Measurements from ENCODE around the gene VSTM4.

Gene VSTM4

DNA sequence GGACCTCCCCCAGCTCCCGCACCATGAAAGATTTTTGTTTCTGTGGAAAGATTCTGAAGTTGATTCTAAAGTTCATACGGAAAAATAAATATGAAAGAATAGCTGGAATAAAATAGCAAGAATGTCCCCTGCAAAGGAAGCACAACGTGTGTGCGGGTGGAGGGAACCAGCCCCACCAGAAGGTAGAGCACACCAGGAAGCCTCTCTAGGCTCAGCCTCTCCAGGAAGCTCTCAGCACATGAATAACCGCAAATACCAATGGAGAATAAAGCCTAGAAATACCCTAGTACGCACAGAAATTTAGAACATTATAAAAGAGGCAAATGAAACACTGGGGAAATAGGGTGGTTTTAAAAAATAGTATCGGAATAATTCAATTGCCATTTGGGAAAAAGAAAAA lies 43.1 kb upstream of the VSTM4 start:
- FAIRE-seq (no peak), DNase-seq (ENCODE audit: insufficient read length, low spot score) (no peak)
- TF ChIP-seq POLR2A (IDR thresholded peaks at IDR 0.05; ENCODE audit: low read depth, low read length): no peak

DNA sequence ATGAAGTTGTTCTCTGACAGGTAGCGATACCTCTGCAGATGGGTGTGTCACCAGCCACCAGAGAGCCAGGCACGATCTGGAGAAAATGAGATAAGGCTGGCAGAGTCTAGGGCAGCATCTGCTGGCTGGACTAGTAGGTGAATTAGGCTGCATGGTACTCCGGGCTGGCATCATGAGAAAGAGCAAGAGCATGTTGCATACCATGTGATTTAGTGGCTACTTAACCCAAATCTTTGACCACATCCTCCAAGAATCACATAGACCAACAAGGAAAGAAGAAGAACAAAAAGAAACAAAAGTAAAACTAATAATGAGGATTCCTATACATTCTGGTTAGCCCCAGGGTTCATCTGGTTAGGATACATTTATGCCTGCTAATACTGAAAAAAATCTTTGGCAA lies 41.9 kb upstream of the VSTM4 start:
- FAIRE-seq (no peak), DNase-seq (ENCODE audit: insufficient read length, low spot score) (no peak)
- TF ChIP-seq POLR2AphosphoS5 (IDR thresholded peaks at IDR 0.05; ENCODE audit: low read depth, low read length) (no peak), TAF1 (IDR thresholded peaks at IDR 0.05; ENCODE audit: low read depth, low read length) (no peak), POLR2A (IDR thresholded peaks at IDR 0.05; ENCODE audit: low read depth, low read length) (no peak), POU2F2 (IDR thresholded peaks at IDR 0.05; ENCODE audit: low read depth, low read length) (no peak), SPI1 (IDR thresholded peaks at IDR 0.05; ENCODE audit: low read depth, low read length) (no peak), PAX5 (IDR thresholded peaks at IDR 0.05; ENCODE audit: insufficient read depth, low read length, severe bottlenecking) (no peak)

DNA sequence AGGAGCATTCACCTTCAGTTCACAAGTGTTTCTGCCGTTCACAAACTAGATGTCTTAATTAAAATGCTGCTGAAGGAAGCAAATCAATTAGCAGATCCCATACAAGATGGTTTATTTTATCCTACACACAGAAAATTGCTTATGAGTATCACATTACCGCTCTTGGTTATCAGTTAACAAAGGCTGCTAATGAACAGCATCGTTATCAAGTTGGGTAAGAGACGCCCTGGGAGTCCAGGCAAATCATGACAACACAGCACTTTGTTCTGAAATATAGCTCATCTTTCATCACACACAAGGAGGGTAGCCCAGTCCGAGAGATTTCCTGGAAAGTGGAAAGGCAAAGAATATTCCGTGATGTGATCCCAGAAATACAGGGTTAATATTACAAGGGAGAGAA lies 39.3 kb upstream of the VSTM4 start:
- TF ChIP-seq POLR2AphosphoS5 (IDR thresholded peaks at IDR 0.05; ENCODE audit: low read depth, low read length) (no peak), PAX5 (IDR thresholded peaks at IDR 0.05; ENCODE audit: insufficient read depth, low read length, severe bottlenecking) (no peak), POU2F2 (IDR thresholded peaks at IDR 0.05; ENCODE audit: low read depth, low read length) (no peak), TAF1 (IDR thresholded peaks at IDR 0.05; ENCODE audit: low read depth, low read length) (no peak), POLR2A (IDR thresholded peaks at IDR 0.05; ENCODE audit: low read depth, low read length) (no peak), SPI1 (IDR thresholded peaks at IDR 0.05; ENCODE audit: low read depth, low read length) (no peak)
- no peak for DNase-seq (ENCODE audit: insufficient read length, low spot score)
- no peak for FAIRE-seq

DNA sequence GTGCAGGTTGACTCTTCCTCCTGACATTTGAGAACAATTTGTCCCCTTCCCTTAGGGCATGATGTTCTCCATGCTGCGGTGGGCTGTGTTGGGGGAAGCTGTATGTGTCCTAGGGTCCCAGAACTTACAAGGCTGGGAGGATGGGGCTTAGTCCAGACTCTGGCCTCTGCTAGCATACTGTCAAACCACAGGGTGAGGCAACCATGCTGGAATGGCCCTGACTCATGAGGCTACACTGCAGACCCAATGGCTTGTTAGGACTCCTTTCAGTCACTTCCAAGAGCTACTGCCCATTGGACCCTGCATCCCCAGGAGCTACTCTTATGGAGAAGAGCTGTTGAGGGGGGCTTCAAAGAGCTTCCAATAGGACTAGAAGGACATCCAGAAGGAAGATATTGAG lies 38.6 kb upstream of the VSTM4 start:
- FAIRE-seq: no peak
- TF ChIP-seq POLR2AphosphoS5 (IDR thresholded peaks at IDR 0.05; ENCODE audit: low read depth, low read length) (no peak), SPI1 (IDR thresholded peaks at IDR 0.05; ENCODE audit: low read depth, low read length) (no peak), POU2F2 (IDR thresholded peaks at IDR 0.05; ENCODE audit: low read depth, low read length) (no peak), POLR2A (IDR thresholded peaks at IDR 0.05; ENCODE audit: low read depth, low read length) (no peak), PAX5 (IDR thresholded peaks at IDR 0.05; ENCODE audit: insufficient read depth, low read length, severe bottlenecking) (no peak), TAF1 (IDR thresholded peaks at IDR 0.05; ENCODE audit: low read depth, low read length) (no peak)
- DNase-seq (ENCODE audit: insufficient read length, low spot score): no peak

DNA sequence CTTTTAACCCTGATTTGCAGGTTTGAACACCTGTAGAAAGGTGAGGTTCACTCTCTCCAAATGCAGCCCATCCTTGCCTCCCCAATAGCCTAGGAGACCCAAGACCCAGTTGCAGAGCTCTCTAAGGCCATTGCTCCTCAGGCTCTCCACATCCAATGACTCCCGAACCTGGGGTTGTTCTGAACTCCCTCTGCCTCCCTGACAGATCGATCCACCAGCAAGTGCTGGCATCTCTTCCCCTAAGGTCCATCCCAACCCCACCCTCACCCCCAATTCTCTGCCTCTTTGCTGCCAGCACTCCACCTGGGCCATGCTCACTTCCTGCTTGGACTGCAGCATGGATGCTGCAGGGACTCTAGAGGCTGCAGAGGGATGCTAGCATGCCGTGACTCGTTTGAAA lies 37.8 kb upstream of the VSTM4 start:
- FAIRE-seq (no peak), DNase-seq (ENCODE audit: insufficient read length, low spot score) (no peak)
- TF ChIP-seq POLR2A (IDR thresholded peaks at IDR 0.05; ENCODE audit: low read depth, low read length) (no peak), TAF1 (IDR thresholded peaks at IDR 0.05; ENCODE audit: low read depth, low read length) (no peak), SPI1 (IDR thresholded peaks at IDR 0.05; ENCODE audit: low read depth, low read length) (no peak), POLR2AphosphoS5 (IDR thresholded peaks at IDR 0.05; ENCODE audit: low read depth, low read length) (no peak), POU2F2 (IDR thresholded peaks at IDR 0.05; ENCODE audit: low read depth, low read length) (no peak)

DNA sequence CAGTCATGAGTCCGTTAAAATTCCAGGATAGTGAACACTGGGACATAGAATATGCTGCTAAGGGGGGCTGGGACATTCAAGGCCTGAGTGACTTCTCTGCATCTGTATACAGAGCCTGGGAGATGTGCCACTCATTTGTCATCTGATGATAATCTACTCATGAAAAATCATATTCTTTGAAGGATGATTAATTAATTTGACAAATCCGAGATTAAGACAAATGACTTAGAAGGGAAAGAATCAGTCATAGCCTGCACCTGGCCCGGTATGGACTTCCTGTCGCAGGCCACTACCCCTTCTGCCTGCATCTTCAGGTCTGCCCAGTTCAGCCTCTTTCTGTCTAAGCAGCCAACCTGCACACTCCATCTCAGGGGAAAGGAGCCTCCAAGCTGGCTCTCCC lies 37.3 kb upstream of the VSTM4 start:
- DNase-seq (ENCODE audit: insufficient read length, low spot score) (no peak), FAIRE-seq (no peak)
- TF ChIP-seq POU2F2 (IDR thresholded peaks at IDR 0.05; ENCODE audit: low read depth, low read length): no peak
- TF ChIP-seq POLR2A (IDR thresholded peaks at IDR 0.05; ENCODE audit: low read depth, low read length): no peak
- no peak for TF ChIP-seq SPI1 (IDR thresholded peaks at IDR 0.05; ENCODE audit: low read depth, low read length)
- no peak for TF ChIP-seq TAF1 (IDR thresholded peaks at IDR 0.05; ENCODE audit: low read depth, low read length)
- TF ChIP-seq PAX5 (IDR thresholded peaks at IDR 0.05; ENCODE audit: insufficient read depth, low read length, severe bottlenecking): no peak
- no peak for TF ChIP-seq POLR2AphosphoS5 (IDR thresholded peaks at IDR 0.05; ENCODE audit: low read depth, low read length)

DNA sequence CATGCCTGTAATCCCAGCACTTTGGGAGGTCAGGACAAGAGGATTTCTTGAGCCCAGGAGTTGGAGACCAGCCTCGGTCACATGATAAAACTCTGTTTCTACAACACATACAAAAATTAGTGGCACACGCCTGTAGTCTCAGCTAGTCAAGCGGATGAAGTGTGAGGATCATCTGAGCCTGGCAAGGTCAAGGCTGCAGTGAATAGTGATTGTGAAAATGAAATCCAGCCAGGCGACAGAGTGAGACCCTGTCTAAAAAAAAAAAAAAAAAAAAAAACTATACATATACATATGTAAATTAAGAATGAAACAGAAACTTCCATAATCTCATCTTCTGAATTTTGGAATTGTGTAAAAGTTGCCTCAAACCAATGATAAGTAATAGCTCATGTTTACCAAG lies 36.7 kb upstream of the VSTM4 start:
- no peak for TF ChIP-seq PAX5 (IDR thresholded peaks at IDR 0.05; ENCODE audit: insufficient read depth, low read length, severe bottlenecking)
- TF ChIP-seq POLR2AphosphoS5 (IDR thresholded peaks at IDR 0.05; ENCODE audit: low read depth, low read length): no peak
- TF ChIP-seq TAF1 (IDR thresholded peaks at IDR 0.05; ENCODE audit: low read depth, low read length): no peak
- TF ChIP-seq POU2F2 (IDR thresholded peaks at IDR 0.05; ENCODE audit: low read depth, low read length): no peak
- TF ChIP-seq POLR2A (IDR thresholded peaks at IDR 0.05; ENCODE audit: low read depth, low read length): no peak
- TF ChIP-seq SPI1 (IDR thresholded peaks at IDR 0.05; ENCODE audit: low read depth, low read length): no peak
- FAIRE-seq: no peak

DNA sequence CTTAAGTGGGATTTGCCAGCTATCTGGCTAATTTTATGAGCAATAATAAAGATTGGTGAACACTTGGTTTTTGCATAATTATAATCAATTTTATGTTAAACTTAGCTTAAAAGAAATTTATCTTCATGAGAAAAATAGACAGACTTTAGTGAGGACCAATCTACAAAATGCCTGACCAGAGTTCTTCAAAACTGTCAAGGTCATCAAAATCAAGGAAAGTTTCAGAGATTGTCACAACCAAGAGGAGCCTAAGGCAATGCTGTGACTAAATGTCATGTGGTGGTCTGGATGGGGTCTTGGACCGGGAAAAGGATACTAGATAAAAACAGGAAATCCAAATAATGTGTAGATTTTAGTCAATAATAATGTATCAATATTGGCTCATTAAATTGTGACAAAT lies 36.2 kb upstream of the VSTM4 start:
- DNase-seq (ENCODE audit: insufficient read length, low spot score) (no peak), FAIRE-seq (no peak)
- TF ChIP-seq SPI1 (IDR thresholded peaks at IDR 0.05; ENCODE audit: low read depth, low read length) (no peak), POLR2AphosphoS5 (IDR thresholded peaks at IDR 0.05; ENCODE audit: low read depth, low read length) (no peak), POU2F2 (IDR thresholded peaks at IDR 0.05; ENCODE audit: low read depth, low read length) (no peak), POLR2A (IDR thresholded peaks at IDR 0.05; ENCODE audit: low read depth, low read length) (no peak), TAF1 (IDR thresholded peaks at IDR 0.05; ENCODE audit: low read depth, low read length) (no peak), PAX5 (IDR thresholded peaks at IDR 0.05; ENCODE audit: insufficient read depth, low read length, severe bottlenecking) (no peak)

More for the DNA sequence above, 36.7 kb upstream of the VSTM4 start:
- no peak for DNase-seq (ENCODE audit: insufficient read length, low spot score)

DNA sequence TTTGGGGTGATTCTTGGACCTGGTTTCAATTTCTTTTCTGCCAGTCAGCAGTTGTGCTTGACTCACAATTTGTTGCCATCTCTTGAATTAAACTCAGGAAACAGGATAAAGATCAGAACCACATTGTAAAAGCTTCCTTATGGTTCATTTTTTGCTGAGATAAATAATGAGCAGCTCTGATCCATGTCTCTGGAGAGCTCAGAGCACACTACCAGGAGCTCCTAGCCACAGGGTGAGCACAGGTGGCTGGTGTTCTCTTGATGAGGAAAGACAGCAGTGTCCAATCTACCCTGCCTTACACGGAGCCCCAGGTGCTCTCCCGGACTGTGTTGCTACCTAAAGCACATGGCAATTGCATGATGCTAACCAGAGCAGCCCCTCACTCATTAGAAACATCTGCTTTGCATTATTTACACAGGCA lies 35.7 kb upstream of the VSTM4 start:
- DNase-seq (ENCODE audit: insufficient read length, low spot score): no peak
- FAIRE-seq: no peak
- TF ChIP-seq POLR2AphosphoS5 (IDR thresholded peaks at IDR 0.05; ENCODE audit: low read depth, low read length) (no peak), TAF1 (IDR thresholded peaks at IDR 0.05; ENCODE audit: low read depth, low read length) (no peak), POLR2A (IDR thresholded peaks at IDR 0.05; ENCODE audit: low read depth, low read length) (no peak), SPI1 (IDR thresholded peaks at IDR 0.05; ENCODE audit: low read depth, low read length) (no peak), PAX5 (IDR thresholded peaks at IDR 0.05; ENCODE audit: insufficient read depth, low read length, severe bottlenecking) (no peak)

DNA sequence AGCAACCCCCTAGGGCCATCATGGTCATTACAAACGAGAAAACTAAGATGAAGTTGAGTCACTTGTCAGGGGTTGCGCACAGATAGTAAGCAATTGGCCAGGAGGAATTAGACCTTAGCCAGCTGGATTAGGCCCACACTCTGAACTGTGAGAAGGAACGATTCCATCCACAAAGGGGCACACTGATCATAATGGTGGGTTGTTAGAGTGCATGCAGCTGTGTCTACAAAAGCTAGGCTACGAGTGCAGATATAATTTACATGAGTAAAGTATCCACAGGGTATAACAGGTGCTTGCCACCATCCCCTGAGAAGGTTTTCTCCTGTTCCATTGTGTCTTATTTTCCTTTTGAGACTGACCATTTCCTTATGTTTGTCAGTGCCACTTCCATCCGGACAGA lies 35.1 kb upstream of the VSTM4 start:
- no peak for DNase-seq (ENCODE audit: insufficient read length, low spot score)

More for the DNA sequence above, 35.1 kb upstream of the VSTM4 start:
- no peak for FAIRE-seq
- TF ChIP-seq SPI1 (IDR thresholded peaks at IDR 0.05; ENCODE audit: low read depth, low read length) (no peak), PAX5 (IDR thresholded peaks at IDR 0.05; ENCODE audit: insufficient read depth, low read length, severe bottlenecking) (no peak), POLR2AphosphoS5 (IDR thresholded peaks at IDR 0.05; ENCODE audit: low read depth, low read length) (no peak), POU2F2 (IDR thresholded peaks at IDR 0.05; ENCODE audit: low read depth, low read length) (no peak), POLR2A (IDR thresholded peaks at IDR 0.05; ENCODE audit: low read depth, low read length) (no peak), TAF1 (IDR thresholded peaks at IDR 0.05; ENCODE audit: low read depth, low read length) (no peak)
